K562 (cell line): ENCODE data around the gene EPB41L4A.
"Not testable (repeated sequence)": the region's sequence is repeated elsewhere in the genome, so short reads cannot be mapped to it uniquely, and the experiment has no call there.

ENCODE experiments used
- ETV5 ChIP-seq: sonication (generic); formaldehyde crosslinking; IDR thresholded peaks from 2 replicates; pipeline ENCODE4 v1.4.0; 2020; ENCODE audit warnings: low read depth, mild to moderate bottlenecking, missing genetic modification reagents
- EZH2 ChIP-seq: IDR thresholded peaks from 2 replicates; pipeline ENCODE4 v1.6.1; 2012; ENCODE audit warnings: low read depth, mild to moderate bottlenecking, inconsistent platforms, low read length, borderline replicate concordance
- HMG20A ChIP-seq: fragments of 450-650 bp; formaldehyde crosslinking; conservative IDR thresholded peaks from 2 replicates; pipeline ENCODE4 v1.4.0; 2020; ENCODE audit warnings: mild to moderate bottlenecking, mixed read lengths
- JUND ChIP-seq, 2 experiments: IDR thresholded peaks; 2 replicates in 1 of 2; 3 replicates in 1 of 2; pipeline ENCODE4 v1.6.1; 2011; ENCODE audit warnings: borderline replicate concordance in 2 of 2, low read depth in 2 of 2, low read length in 2 of 2, improper control_type of control experiment in 1 of 2, missing biosample characterization in 1 of 2, missing genetic modification characterization in 1 of 2, missing genetic modification reagents in 1 of 2
- NBN ChIP-seq: fragments of 450-650 bp; IDR thresholded peaks from 2 replicates; pipeline ENCODE4 v1.6.1; 2016; ENCODE audit warnings: low read depth, mild to moderate bottlenecking
- SMC3 ChIP-seq: conservative IDR thresholded peaks from 2 replicates; pipeline ENCODE4 v1.6.1; 2011; ENCODE audit warnings: low read depth, low read length, improper control_type of control experiment; ENCODE audit not compliant: insufficient read depth
- TBP ChIP-seq: optimal IDR thresholded peaks from 2 replicates; pipeline ENCODE3; 2011; ENCODE audit warnings: low read depth, low read length, improper control_type of control experiment
- YY1 ChIP-seq, 3 experiments: IDR thresholded peaks; 2 replicates each; pipeline ENCODE4 v1.6.1; 2011; ENCODE audit warnings: low read length in 2 of 3, mild to moderate bottlenecking in 2 of 3, moderate library complexity in 2 of 3, borderline replicate concordance in 1 of 3, control low read depth in 1 of 3, low read depth in 1 of 3; ENCODE audit not compliant: insufficient read depth in 3 of 3, insufficient replicate concordance in 2 of 3, control insufficient read depth in 1 of 3, insufficient read length in 1 of 3; ENCODE audit errors: extremely low read depth in 1 of 3
- TF ChIP-seq, protein P1 (sequence below): sonication (generic); formaldehyde crosslinking; IDR thresholded peaks from 2 replicates; pipeline ENCODE4 v1.8.1; 2023; ENCODE audit warnings: mild to moderate bottlenecking, missing genetic modification reagents
- TF ChIP-seq, protein P2 (sequence below): sonication (generic); formaldehyde crosslinking; IDR thresholded peaks from 2 replicates; pipeline ENCODE4 v1.9.0; 2022; ENCODE audit warnings: mild to moderate bottlenecking, missing genetic modification reagents
- TF ChIP-seq, protein P3 (sequence below), 2 experiments: fragments of 450-650 bp; formaldehyde crosslinking in 1 of 2; IDR thresholded peaks; 2 replicates each; pipeline versions ENCODE4 v1.4.0 to v1.6.1; 2014 to 2020; ENCODE audit warnings: mild to moderate bottlenecking in 2 of 2, borderline replicate concordance in 1 of 2, low read depth in 1 of 2

DNA sequence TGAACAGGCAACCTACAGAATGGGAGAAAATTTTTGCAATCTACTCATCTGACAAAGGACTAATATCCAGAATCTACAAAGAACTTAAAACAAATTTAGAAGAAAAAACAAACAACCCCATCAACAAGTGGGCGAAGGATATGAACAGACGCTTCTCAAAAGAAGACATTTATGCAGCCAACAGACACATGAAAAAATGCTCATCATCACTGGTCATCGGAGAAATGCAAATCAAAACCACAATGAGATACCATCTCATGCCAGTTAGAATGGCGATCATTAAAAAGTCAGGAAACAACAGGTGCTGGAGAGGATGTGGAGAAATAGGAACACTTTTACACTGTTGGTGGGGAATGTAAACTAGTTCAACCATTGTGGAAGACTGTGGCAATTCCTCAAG lies 23.8 kb downstream of the EPB41L4A start:
- TF ChIP-seq EZH2; YY1 (IDR thresholded peaks at IDR 0.05; ENCODE audit: borderline replicate concordance in 1 of 3, control insufficient read depth in 1 of 3, extremely low read depth in 1 of 3, insufficient read depth in 3 of 3, insufficient read length in 1 of 3, insufficient replicate concordance in 2 of 3, low read depth in 1 of 3, low read length in 2 of 3); TBP; ETV5 (CRISPR knock-in tag); SMC3; NBN; HMG20A (CRISPR knock-in tag); JUND (IDR thresholded peaks at IDR 0.05; ENCODE audit: borderline replicate concordance, low read depth, low read length); JUND (tag; IDR thresholded peaks at IDR 0.05; ENCODE audit: borderline replicate concordance, low read depth, low read length): not testable (repeated sequence)
- TF ChIP-seq, protein P1, sequence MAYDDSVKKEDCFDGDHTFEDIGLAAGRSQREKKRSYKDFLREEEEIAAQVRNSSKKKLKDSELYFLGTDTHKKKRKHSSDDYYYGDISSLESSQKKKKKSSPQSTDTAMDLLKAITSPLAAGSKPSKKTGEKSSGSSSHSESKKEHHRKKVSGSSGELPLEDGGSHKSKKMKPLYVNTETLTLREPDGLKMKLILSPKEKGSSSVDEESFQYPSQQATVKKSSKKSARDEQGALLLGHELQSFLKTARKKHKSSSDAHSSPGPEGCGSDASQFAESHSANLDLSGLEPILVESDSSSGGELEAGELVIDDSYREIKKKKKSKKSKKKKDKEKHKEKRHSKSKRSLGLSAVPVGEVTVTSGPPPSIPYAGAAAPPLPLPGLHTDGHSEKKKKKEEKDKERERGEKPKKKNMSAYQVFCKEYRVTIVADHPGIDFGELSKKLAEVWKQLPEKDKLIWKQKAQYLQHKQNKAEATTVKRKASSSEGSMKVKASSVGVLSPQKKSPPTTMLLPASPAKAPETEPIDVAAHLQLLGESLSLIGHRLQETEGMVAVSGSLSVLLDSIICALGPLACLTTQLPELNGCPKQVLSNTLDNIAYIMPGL (CRISPR knock-in tag), result not testable (repeated sequence)
- TF ChIP-seq, protein P2, sequence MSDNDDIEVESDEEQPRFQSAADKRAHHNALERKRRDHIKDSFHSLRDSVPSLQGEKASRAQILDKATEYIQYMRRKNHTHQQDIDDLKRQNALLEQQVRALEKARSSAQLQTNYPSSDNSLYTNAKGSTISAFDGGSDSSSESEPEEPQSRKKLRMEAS (CRISPR knock-in tag), result not testable (repeated sequence)
- TF ChIP-seq, protein P3, sequence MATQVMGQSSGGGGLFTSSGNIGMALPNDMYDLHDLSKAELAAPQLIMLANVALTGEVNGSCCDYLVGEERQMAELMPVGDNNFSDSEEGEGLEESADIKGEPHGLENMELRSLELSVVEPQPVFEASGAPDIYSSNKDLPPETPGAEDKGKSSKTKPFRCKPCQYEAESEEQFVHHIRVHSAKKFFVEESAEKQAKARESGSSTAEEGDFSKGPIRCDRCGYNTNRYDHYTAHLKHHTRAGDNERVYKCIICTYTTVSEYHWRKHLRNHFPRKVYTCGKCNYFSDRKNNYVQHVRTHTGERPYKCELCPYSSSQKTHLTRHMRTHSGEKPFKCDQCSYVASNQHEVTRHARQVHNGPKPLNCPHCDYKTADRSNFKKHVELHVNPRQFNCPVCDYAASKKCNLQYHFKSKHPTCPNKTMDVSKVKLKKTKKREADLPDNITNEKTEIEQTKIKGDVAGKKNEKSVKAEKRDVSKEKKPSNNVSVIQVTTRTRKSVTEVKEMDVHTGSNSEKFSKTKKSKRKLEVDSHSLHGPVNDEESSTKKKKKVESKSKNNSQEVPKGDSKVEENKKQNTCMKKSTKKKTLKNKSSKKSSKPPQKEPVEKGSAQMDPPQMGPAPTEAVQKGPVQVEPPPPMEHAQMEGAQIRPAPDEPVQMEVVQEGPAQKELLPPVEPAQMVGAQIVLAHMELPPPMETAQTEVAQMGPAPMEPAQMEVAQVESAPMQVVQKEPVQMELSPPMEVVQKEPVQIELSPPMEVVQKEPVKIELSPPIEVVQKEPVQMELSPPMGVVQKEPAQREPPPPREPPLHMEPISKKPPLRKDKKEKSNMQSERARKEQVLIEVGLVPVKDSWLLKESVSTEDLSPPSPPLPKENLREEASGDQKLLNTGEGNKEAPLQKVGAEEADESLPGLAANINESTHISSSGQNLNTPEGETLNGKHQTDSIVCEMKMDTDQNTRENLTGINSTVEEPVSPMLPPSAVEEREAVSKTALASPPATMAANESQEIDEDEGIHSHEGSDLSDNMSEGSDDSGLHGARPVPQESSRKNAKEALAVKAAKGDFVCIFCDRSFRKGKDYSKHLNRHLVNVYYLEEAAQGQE (IDR thresholded peaks at IDR 0.05; ENCODE audit: borderline replicate concordance), result not testable (repeated sequence)
- TF ChIP-seq, protein P3 (CRISPR knock-in tag; IDR thresholded peaks at IDR 0.05; ENCODE audit: low read depth), result not testable (repeated sequence)
